GM23338 (cell line): ENCODE measurements around the gene FRMD4A. TPM values are rescaled to one million over a fixed set of nuclear protein-coding genes. Genes with fewer than 3 reads are reported as not detected.

ENCODE experiments used
- ATAC-seq: fragments of 200-7000 bp; cut with Tn5 transposase; 3 replicates; pipeline ENCODE4 v1.9.1; 2020
- DNase-seq: peaks from one replicate; pipeline ENCODE4 v3.0.0-alpha.2; 2015; ENCODE audit warnings: low spot score
- H2AFZ ChIP-seq: fragments of 200-600 bp; sonication (generic); 2 replicates; pipeline ENCODE4 v1.8.0; 2016; ENCODE audit warnings: antibody characterized with exemption, mild to moderate bottlenecking, moderate library complexity
- H3F3A ChIP-seq: fragments of 200-600 bp; sonication (generic); replicated peaks from 2 replicates; pipeline ENCODE4 v1.8.0; 2017; ENCODE audit warnings: antibody characterized with exemption, mixed run types, low read depth
- H3K27ac ChIP-seq: fragments of 200-600 bp; sonication (generic); 2 replicates; pipeline ENCODE4 v1.6.1; 2016; ENCODE audit warnings: low read depth
- H3K27me3 ChIP-seq: fragments of 200-600 bp; sonication (generic); 2 replicates; pipeline ENCODE4 v1.8.0; 2016; ENCODE audit warnings: mild to moderate bottlenecking, mixed run types, moderate library complexity; ENCODE audit not compliant: insufficient read depth
- H3K36me3 ChIP-seq: fragments of 200-600 bp; sonication (generic); 2 replicates; pipeline ENCODE4 v1.8.0; 2016; ENCODE audit warnings: mild to moderate bottlenecking; ENCODE audit not compliant: insufficient read depth
- H3K4me1 ChIP-seq: fragments of 200-600 bp; sonication (generic); 2 replicates; pipeline ENCODE4 v1.8.0; 2016; ENCODE audit warnings: mild to moderate bottlenecking, moderate library complexity; ENCODE audit not compliant: insufficient read depth
- H3K4me2 ChIP-seq: fragments of 200-600 bp; sonication (generic); 2 replicates; pipeline ENCODE4 v1.7.1; 2017; ENCODE audit warnings: mixed run types
- H3K4me3 ChIP-seq: fragments of 200-600 bp; sonication (generic); 2 replicates; pipeline ENCODE4 v1.6.1; 2016; ENCODE audit warnings: mixed run types
- H3K79me2 ChIP-seq: fragments of 200-600 bp; sonication (generic); replicated peaks from 2 replicates; pipeline ENCODE4 v1.8.0; 2017; ENCODE audit warnings: mild to moderate bottlenecking; ENCODE audit not compliant: insufficient read depth
- H3K9me2 ChIP-seq: fragments of 200-600 bp; sonication (generic); 2 replicates; pipeline ENCODE4 v1.8.0; 2017; ENCODE audit not compliant: insufficient read depth
- H4K20me1 ChIP-seq: fragments of 200-600 bp; sonication (generic); replicated peaks from 2 replicates; pipeline ENCODE4 v1.8.0; 2017; ENCODE audit warnings: mild to moderate bottlenecking; ENCODE audit not compliant: insufficient read depth
- H3K27ac Mint-ChIP-seq: 2 replicates; pipeline ENCODE4 v1.8.0; 2020; ENCODE audit warnings: inconsistent platforms, mild to moderate bottlenecking, moderate library complexity, mixed read lengths
- H3K27me3 Mint-ChIP-seq: 3 replicates; pipeline ENCODE4 v1.8.0; 2022; ENCODE audit warnings: low read depth, mild to moderate bottlenecking, moderate library complexity, mixed read lengths, inconsistent platforms; ENCODE audit not compliant: insufficient read depth, poor library complexity
- H3K36me3 Mint-ChIP-seq: 3 replicates; pipeline ENCODE4 v1.8.0; 2021; ENCODE audit warnings: low read depth, mild to moderate bottlenecking, inconsistent platforms, moderate library complexity, mixed read lengths
- H3K4me1 Mint-ChIP-seq: 3 replicates; pipeline ENCODE4 v1.8.0; 2020; ENCODE audit warnings: mild to moderate bottlenecking, inconsistent platforms, mixed read lengths
- H3K4me3 Mint-ChIP-seq: 3 replicates; pipeline ENCODE4 v1.8.0; 2021; ENCODE audit warnings: moderate library complexity, mild to moderate bottlenecking, inconsistent platforms, mixed read lengths
- H3K9me3 Mint-ChIP-seq: 3 replicates; pipeline ENCODE4 v1.8.0; 2020; ENCODE audit warnings: moderate library complexity, mild to moderate bottlenecking, inconsistent platforms, mixed read lengths
- CREB1 ChIP-seq: fragments of 250-450 bp; sonication (Bioruptor Pico); IDR thresholded peaks from 2 replicates; pipeline ENCODE4 v1.5.0; 2020; ENCODE audit warnings: low read depth, mild to moderate bottlenecking, moderate library complexity
- EZH2 ChIP-seq: fragments of 200-600 bp; sonication (generic); IDR thresholded peaks from one replicate; pipeline ENCODE4 v1.8.0; 2017; ENCODE audit warnings: antibody characterized with exemption, mild to moderate bottlenecking, low read depth; ENCODE audit not compliant: unreplicated experiment
- EZH2phosphoT487 ChIP-seq: fragments of 200-600 bp; sonication (generic); IDR thresholded peaks from one replicate; pipeline ENCODE4 v1.8.1; 2018; ENCODE audit warnings: antibody characterized with exemption; ENCODE audit not compliant: unreplicated experiment
- JUNB ChIP-seq: IDR thresholded peaks from one replicate; pipeline ENCODE4 v1.6.1; 2016; ENCODE audit warnings: antibody characterized with exemption; ENCODE audit not compliant: unreplicated experiment
- NANOG ChIP-seq: IDR thresholded peaks from 2 replicates; pipeline ENCODE4 v1.6.1; 2016; ENCODE audit warnings: antibody characterized with exemption, borderline replicate concordance
- POLR2AphosphoS5 ChIP-seq: IDR thresholded peaks from 2 replicates; pipeline ENCODE4 v1.6.1; 2016; ENCODE audit warnings: antibody characterized with exemption, low read depth
- STAT1 ChIP-seq: IDR thresholded peaks from one replicate; pipeline ENCODE4 v1.6.1; 2016; ENCODE audit warnings: antibody characterized with exemption; ENCODE audit not compliant: unreplicated experiment
- ZNF114 ChIP-seq: fragments of 250-450 bp; sonication (Bioruptor Pico); IDR thresholded peaks from 2 replicates; pipeline ENCODE4 v1.5.0; 2020; ENCODE audit warnings: mild to moderate bottlenecking, moderate library complexity
- ZNF331 ChIP-seq: fragments of 250-450 bp; sonication (Bioruptor Pico); IDR thresholded peaks from 2 replicates; pipeline ENCODE4 v1.5.0; 2020; ENCODE audit warnings: low read depth, mild to moderate bottlenecking, moderate library complexity
- polyA plus RNA-seq: library from polyadenylated mRNA; unstranded; fragments of >200 nt; fragmentation: Nextera tagmentation; extraction: Ambion mirVana; gene quantifications from 2 replicates; pipeline ENCODE4 v1.2.1, GENCODE V29; 2016
- total RNA-seq: library from RNA; depleted of rRNA; stranded (reverse); fragments of >200 nt; shearing (Covaris generic); gene quantifications from 2 replicates; pipeline ENCODE4 v1.2.3, GENCODE V29; 2014
- TF ChIP-seq, protein P1 (sequence below), 2 experiments: fragments of 200-600 bp in 1 of 2; sonication (generic) in 1 of 2; conservative IDR thresholded peaks; 2 replicates each; pipeline versions ENCODE4 v1.5.1 to v1.6.1; 2016 to 2017; ENCODE audit warnings: antibody characterized with exemption in 2 of 2, low read depth in 2 of 2, mild to moderate bottlenecking in 2 of 2, moderate library complexity in 1 of 2
- TF ChIP-seq, protein P2 (sequence below): fragments of 250-450 bp; sonication (Bioruptor Pico); IDR thresholded peaks from 2 replicates; pipeline ENCODE4 v1.5.0; 2020; ENCODE audit warnings: mild to moderate bottlenecking, moderate library complexity
- TF ChIP-seq, protein P3 (sequence below): IDR thresholded peaks from 2 replicates; pipeline ENCODE4 v1.6.1; 2016; ENCODE audit warnings: antibody characterized with exemption
- TF ChIP-seq, protein P4 (sequence below): IDR thresholded peaks from one replicate; pipeline ENCODE4 v1.6.1; 2018; ENCODE audit warnings: antibody characterized with exemption; ENCODE audit not compliant: unreplicated experiment

FRMD4A gene
- total and polyA plus RNA-seq, 2 experiments from 2014 or later: 14.0 to 20.1 TPM

DNA sequence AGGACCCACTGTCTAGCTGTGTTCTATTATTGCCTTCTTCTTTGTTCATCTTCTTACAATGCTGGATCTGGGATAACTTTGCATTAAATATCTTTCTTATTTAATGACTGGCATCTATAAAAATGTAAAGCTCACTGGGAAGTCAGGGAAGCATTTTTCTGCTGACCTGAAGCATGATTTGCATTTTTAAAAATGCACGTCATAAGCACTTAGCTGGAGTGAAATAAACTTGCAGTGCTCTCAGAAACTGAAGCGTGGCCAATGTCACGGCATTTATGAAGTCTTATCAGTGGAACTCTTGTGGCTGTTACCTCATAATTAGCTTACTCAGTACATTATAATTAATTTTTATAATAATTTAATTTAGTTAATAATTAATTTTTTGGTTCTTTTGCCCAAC is 59.1 kb downstream of the FRMD4A start:
- peaks cover 2% of the 10 kb centered on the region for H3K27me3 Mint-ChIP-seq
- H3K36me3 Mint-ChIP-seq: no peaks in the 10 kb centered on the region
- no peaks in the 10 kb centered on the region for H3K79me2 ChIP-seq
- no peaks in the 10 kb centered on the region for H3K27me3 ChIP-seq
- H3F3A ChIP-seq: no peaks in the 10 kb centered on the region
- DNase-seq (no peak), ATAC-seq (no peak)
- no peak overlapping the region for H3K27ac ChIP-seq
- no peak overlapping the region for H3K27ac Mint-ChIP-seq
- H3K9me2 ChIP-seq: peaks cover 5% of the 10 kb centered on the region
- H3K9me3 Mint-ChIP-seq: no peaks in the 10 kb centered on the region
- no peaks in the 10 kb centered on the region for H3K36me3 ChIP-seq
- no peak overlapping the region for H3K4me3 Mint-ChIP-seq
- H3K4me1 ChIP-seq: no peaks in the 10 kb centered on the region
- no peak overlapping the region for H2AFZ ChIP-seq
- H3K4me3 ChIP-seq: no peak overlapping the region
- no peak overlapping the region for H3K4me2 ChIP-seq
- H3K4me1 Mint-ChIP-seq: no peaks in the 10 kb centered on the region
- no peak for TF ChIP-seq NANOG
- TF ChIP-seq EZH2phosphoT487: no peak
- TF ChIP-seq, protein P1, sequence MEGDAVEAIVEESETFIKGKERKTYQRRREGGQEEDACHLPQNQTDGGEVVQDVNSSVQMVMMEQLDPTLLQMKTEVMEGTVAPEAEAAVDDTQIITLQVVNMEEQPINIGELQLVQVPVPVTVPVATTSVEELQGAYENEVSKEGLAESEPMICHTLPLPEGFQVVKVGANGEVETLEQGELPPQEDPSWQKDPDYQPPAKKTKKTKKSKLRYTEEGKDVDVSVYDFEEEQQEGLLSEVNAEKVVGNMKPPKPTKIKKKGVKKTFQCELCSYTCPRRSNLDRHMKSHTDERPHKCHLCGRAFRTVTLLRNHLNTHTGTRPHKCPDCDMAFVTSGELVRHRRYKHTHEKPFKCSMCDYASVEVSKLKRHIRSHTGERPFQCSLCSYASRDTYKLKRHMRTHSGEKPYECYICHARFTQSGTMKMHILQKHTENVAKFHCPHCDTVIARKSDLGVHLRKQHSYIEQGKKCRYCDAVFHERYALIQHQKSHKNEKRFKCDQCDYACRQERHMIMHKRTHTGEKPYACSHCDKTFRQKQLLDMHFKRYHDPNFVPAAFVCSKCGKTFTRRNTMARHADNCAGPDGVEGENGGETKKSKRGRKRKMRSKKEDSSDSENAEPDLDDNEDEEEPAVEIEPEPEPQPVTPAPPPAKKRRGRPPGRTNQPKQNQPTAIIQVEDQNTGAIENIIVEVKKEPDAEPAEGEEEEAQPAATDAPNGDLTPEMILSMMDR (conservative IDR thresholded peaks at IDR 0.05; ENCODE audit: low read depth in 2 of 2): no peak
- TF ChIP-seq ZNF331 (CRISPR knock-in tag): no peak
- no peak for TF ChIP-seq EZH2
- no peak for TF ChIP-seq POLR2AphosphoS5
- no peak for TF ChIP-seq STAT1
- no peak for TF ChIP-seq JUNB
- TF ChIP-seq CREB1: no peak
- TF ChIP-seq, protein P2, sequence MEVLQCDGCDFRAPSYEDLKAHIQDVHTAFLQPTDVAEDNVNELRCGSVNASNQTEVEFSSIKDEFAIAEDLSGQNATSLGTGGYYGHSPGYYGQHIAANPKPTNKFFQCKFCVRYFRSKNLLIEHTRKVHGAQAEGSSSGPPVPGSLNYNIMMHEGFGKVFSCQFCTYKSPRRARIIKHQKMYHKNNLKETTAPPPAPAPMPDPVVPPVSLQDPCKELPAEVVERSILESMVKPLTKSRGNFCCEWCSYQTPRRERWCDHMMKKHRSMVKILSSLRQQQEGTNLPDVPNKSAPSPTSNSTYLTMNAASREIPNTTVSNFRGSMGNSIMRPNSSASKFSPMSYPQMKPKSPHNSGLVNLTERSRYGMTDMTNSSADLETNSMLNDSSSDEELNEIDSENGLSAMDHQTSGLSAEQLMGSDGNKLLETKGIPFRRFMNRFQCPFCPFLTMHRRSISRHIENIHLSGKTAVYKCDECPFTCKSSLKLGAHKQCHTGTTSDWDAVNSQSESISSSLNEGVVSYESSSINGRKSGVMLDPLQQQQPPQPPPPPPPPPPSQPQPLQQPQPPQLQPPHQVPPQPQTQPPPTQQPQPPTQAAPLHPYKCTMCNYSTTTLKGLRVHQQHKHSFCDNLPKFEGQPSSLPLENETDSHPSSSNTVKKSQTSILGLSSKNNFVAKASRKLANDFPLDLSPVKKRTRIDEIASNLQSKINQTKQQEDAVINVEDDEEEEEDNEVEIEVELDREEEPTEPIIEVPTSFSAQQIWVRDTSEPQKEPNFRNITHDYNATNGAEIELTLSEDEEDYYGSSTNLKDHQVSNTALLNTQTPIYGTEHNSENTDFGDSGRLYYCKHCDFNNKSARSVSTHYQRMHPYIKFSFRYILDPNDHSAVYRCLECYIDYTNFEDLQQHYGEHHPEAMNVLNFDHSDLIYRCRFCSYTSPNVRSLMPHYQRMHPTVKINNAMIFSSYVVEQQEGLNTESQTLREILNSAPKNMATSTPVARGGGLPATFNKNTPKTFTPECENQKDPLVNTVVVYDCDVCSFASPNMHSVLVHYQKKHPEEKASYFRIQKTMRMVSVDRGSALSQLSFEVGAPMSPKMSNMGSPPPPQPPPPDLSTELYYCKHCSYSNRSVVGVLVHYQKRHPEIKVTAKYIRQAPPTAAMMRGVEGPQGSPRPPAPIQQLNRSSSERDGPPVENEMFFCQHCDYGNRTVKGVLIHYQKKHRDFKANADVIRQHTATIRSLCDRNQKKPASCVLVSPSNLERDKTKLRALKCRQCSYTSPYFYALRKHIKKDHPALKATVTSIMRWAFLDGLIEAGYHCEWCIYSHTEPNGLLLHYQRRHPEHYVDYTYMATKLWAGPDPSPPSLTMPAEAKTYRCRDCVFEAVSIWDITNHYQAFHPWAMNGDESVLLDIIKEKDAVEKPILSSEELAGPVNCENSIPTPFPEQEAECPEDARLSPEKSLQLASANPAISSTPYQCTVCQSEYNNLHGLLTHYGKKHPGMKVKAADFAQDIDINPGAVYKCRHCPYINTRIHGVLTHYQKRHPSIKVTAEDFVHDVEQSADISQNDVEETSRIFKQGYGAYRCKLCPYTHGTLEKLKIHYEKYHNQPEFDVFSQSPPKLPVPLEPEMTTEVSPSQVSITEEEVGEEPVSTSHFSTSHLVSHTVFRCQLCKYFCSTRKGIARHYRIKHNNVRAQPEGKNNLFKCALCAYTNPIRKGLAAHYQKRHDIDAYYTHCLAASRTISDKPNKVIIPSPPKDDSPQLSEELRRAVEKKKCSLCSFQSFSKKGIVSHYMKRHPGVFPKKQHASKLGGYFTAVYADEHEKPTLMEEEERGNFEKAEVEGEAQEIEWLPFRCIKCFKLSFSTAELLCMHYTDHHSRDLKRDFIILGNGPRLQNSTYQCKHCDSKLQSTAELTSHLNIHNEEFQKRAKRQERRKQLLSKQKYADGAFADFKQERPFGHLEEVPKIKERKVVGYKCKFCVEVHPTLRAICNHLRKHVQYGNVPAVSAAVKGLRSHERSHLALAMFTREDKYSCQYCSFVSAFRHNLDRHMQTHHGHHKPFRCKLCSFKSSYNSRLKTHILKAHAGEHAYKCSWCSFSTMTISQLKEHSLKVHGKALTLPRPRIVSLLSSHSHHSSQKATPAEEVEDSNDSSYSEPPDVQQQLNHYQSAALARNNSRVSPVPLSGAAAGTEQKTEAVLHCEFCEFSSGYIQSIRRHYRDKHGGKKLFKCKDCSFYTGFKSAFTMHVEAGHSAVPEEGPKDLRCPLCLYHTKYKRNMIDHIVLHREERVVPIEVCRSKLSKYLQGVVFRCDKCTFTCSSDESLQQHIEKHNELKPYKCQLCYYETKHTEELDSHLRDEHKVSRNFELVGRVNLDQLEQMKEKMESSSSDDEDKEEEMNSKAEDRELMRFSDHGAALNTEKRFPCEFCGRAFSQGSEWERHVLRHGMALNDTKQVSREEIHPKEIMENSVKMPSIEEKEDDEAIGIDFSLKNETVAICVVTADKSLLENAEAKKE: no peak
- TF ChIP-seq, protein P3, sequence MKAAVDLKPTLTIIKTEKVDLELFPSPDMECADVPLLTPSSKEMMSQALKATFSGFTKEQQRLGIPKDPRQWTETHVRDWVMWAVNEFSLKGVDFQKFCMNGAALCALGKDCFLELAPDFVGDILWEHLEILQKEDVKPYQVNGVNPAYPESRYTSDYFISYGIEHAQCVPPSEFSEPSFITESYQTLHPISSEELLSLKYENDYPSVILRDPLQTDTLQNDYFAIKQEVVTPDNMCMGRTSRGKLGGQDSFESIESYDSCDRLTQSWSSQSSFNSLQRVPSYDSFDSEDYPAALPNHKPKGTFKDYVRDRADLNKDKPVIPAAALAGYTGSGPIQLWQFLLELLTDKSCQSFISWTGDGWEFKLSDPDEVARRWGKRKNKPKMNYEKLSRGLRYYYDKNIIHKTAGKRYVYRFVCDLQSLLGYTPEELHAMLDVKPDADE: no peak
- TF ChIP-seq, protein P4, sequence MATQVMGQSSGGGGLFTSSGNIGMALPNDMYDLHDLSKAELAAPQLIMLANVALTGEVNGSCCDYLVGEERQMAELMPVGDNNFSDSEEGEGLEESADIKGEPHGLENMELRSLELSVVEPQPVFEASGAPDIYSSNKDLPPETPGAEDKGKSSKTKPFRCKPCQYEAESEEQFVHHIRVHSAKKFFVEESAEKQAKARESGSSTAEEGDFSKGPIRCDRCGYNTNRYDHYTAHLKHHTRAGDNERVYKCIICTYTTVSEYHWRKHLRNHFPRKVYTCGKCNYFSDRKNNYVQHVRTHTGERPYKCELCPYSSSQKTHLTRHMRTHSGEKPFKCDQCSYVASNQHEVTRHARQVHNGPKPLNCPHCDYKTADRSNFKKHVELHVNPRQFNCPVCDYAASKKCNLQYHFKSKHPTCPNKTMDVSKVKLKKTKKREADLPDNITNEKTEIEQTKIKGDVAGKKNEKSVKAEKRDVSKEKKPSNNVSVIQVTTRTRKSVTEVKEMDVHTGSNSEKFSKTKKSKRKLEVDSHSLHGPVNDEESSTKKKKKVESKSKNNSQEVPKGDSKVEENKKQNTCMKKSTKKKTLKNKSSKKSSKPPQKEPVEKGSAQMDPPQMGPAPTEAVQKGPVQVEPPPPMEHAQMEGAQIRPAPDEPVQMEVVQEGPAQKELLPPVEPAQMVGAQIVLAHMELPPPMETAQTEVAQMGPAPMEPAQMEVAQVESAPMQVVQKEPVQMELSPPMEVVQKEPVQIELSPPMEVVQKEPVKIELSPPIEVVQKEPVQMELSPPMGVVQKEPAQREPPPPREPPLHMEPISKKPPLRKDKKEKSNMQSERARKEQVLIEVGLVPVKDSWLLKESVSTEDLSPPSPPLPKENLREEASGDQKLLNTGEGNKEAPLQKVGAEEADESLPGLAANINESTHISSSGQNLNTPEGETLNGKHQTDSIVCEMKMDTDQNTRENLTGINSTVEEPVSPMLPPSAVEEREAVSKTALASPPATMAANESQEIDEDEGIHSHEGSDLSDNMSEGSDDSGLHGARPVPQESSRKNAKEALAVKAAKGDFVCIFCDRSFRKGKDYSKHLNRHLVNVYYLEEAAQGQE: no peak
- no peak for TF ChIP-seq ZNF114 (CRISPR knock-in tag)
- no peaks in the 10 kb centered on the region for H4K20me1 ChIP-seq
